Activated CD4-positive, CD25-positive, alpha-beta regulatory T cell treated with anti-CD3 and anti-CD28 coated beads, Interleukin-2, amount 50 U/mL, for 72 hours (primary cell): ENCODE results near the gene SP100.
"Not testable (repeated sequence)": the region's sequence is repeated elsewhere in the genome, so short reads cannot be mapped to it uniquely, and the experiment has no call there.

Experiments
- DNase-seq: peaks from one replicate; pipeline ENCODE4 v3.0.0; 2021

SP100 gene

GRCh38 chr2:230422149-230422548 lies 6.1 kb downstream of the SP100 start:
- no peak for DNase-seq

GRCh38 chr2:230423851-230424458 lies 8.0 kb downstream of the SP100 start:
- DNase-seq = no peak

- no peak for DNase-seq
Measured at GRCh38 chr2:230425377-230425776, 9.4 kb downstream of the SP100 start.

GRCh38 chr2:230429513-230429912 lies 13.5 kb downstream of the SP100 start:
- DNase-seq = no peak

- DNase-seq = no peak
Measured at GRCh38 chr2:230430957-230431910, 15.2 kb downstream of the SP100 start.

- no peak for DNase-seq
Measured at GRCh38 chr2:230434677-230435324, 18.8 kb downstream of the SP100 start.

- DNase-seq = no peak
Measured at GRCh38 chr2:230435431-230435830, 19.4 kb downstream of the SP100 start.

- DNase-seq = not testable (repeated sequence)
Measured at GRCh38 chr2:230439121-230439520, 23.1 kb downstream of the SP100 start.

- DNase-seq = no peak
Measured at GRCh38 chr2:230439590-230439989, 23.6 kb downstream of the SP100 start.

GRCh38 chr2:230441227-230441897 lies 25.4 kb downstream of the SP100 start:
- DNase-seq = no peak

GRCh38 chr2:230443541-230443940 lies 27.5 kb downstream of the SP100 start:
- DNase-seq = no peak

GRCh38 chr2:230444832-230445231 lies 28.8 kb downstream of the SP100 start:
- DNase-seq = no peak

- no peak for DNase-seq
Measured at GRCh38 chr2:230447036-230447435, 31.0 kb downstream of the SP100 start.

GRCh38 chr2:230447455-230448451 lies 31.8 kb downstream of the SP100 start:
- DNase-seq = no peak

GRCh38 chr2:230449901-230450467 lies 34.0 kb downstream of the SP100 start:
- DNase-seq = no peak

GRCh38 chr2:230453006-230453405 lies 37.0 kb downstream of the SP100 start:
- DNase-seq = no peak

- no peak for DNase-seq
Measured at GRCh38 chr2:230455005-230455684, 39.1 kb downstream of the SP100 start.

- DNase-seq = no peak
Measured at GRCh38 chr2:230457073-230457768, 41.2 kb downstream of the SP100 start.

GRCh38 chr2:230457793-230458192 lies 41.8 kb downstream of the SP100 start:
- no peak for DNase-seq

- DNase-seq = no peak
Measured at GRCh38 chr2:230459216-230459615, 43.2 kb downstream of the SP100 start.
